ENCODE results near the gene AK8.
A peak's percentile ranks its signal among the peaks of the same experiment; 100 is the strongest.

AK8 gene

DNA sequence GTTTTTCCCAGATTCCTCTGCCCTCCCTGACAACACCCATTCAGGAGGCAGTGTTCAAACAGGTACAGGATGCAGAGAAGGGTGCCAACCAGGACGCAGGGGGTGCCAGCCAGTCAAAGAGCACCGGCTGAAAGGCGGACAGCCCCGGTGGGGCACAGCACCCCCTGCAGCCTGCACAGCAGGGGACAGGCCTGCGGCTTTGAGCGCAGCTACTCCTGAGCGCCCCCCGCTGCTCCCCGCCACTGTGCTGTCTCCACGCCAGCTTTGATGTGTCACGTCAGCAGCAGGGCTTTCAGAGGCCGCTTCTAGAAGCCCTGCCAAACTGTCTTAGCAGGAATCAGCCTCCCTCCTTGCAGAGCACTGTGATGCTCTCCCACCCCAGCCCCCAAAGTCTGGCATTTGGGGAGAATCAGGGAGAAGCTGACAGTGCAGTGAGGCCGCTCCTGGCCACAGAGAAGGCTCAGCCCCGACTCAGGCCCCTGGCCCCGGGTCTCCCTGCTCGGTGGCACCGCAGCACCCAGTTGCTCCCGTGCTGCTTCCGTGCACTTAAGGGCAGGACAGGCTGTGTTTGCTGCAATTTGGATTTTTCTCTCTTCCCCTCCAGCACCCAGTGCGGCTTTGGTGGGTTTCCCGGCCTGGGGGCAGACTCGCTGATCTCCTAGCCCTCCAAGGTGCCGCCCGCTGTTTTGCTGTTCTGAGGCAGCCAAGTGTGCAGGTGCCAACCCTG is 20.3 kb downstream of the AK8 start:
- no peak for DNase-seq

DNA sequence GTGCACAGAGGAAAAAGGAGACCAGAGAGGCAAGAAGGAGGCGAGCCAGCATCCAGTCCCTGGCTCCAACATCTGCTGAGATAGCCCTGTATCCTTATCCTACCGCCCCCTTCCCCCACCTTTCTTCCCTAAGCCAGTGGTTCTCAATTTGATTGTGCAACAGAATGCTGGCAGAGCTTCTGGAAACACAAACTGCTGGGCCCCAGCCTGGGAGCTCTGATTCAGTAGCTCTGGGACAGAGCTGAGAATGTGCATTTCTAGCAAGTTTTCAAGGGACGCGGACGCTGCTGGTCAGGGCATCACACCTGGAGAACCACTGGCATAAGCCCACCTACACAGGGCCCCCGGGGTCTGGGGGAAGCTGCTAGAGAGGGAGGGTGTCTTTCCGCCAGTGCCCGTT is 21.1 kb downstream of the AK8 start:
- DNase-seq, result no peak

DNA sequence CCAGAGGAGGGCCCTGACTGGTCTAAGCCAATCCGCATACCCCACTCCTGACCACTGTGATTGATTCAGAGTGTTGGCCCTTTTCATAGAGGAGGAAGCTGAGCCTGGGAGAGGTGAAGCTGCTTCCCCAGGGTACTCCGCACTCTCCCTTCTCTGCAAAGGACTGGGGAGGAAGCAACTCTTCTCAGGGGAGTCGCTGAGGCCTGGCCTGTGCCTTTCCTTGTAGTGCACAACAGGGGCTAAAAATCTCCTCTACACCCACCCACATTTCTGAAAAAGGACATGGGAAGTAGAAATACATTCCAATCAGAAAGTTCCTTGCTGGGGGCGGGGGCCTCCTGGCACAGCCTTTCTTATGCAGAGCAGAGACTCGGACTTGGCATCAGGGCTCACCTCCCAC is 22.2 kb downstream of the AK8 start:
- DNase-seq, result no peak

DNA sequence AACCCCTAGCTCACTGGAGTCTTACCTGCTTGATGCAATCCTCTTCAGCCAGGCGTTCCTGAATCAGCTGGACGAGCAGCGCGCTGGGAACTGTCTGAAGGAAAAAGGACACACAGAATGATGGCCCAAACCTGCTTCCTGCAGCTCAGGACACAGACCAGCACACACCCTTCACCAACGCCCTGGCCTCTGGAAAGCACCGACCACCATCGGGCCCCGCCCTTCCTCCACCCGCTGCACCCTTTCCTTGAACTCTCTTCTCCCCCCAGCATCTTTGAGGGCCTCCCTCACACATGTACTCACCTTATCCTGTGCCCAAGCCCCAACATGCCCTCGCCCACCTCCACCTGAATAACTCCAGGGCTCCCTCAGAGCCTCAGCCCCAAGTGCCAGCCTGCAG is 23.3 kb downstream of the AK8 start:
- DNase-seq, result no peak

DNA sequence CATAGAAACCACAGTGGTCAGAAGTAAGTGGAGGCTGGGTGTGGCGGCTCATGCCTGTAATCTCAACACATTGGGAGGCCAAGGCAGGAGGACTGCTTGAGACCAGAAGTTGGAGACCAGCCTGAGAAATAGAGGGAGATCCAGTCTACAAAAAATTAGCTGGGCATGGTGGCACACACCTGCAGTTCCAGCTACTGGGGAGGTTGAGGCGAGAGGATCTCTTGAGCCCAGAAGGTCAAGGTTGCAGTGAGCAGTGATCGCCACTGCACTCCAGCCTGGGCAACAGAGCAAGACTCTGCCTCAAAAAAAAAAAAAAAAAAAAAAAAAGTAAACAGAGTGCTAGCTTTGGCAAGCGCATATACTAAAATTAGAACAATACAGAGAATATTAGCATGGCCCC is 24.6 kb downstream of the AK8 start:
- DNase-seq, result no peak

DNA sequence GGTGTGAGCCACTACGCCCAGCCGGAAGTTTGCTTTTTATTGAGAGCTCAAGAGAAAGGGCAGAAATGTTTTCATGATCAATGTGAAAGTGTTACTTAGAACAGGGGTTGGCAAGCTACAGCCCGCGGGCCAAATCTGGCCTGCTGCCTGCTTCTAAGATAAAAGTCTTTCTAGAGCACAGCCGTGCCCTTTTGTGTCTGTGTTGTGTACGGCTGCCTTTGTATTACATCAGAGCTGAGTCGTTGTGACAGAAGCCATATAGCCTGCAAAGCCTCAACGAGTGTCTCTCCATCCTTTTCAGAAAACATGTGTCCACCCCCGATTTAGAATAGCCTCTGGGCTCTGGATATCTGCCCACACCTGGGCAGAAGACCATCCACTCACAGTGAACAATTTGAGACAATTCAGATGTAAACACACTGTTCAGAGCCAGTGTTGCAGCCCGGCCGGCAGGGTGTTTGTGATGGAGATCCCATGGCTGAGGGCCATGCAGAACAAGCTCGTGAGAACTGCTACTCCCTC is 28.8 kb downstream of the AK8 start:
- no peak for DNase-seq

DNA sequence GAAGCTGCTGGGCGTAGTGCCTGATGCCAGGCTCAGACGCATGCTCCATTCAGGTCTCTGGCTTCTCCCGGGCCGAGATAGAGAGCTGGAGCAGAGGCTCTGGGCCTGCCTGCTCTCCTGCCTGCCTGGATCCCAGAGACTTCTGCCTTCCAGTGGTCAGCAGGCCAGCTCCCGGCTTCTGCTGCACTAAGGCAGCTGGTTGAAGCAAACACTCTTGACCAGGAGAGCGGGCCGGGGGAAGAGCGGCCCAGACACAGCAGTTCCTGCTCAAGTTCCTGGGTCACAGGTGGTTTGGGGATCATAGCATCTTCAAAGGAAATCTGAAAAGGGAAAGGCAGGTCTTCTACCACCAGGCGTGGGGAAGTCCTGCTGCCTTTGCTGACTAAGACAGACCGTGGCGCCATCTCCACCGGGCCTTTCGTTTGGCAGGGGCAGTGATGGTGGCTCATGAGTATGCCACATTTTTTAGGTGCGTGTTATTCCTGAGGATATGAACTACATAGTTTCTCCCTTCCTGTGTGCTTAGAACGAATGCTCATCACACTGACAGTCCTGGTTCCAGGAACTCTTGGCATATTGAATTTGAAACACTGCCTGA is 31.1 kb downstream of the AK8 start:
- no peak for DNase-seq

DNA sequence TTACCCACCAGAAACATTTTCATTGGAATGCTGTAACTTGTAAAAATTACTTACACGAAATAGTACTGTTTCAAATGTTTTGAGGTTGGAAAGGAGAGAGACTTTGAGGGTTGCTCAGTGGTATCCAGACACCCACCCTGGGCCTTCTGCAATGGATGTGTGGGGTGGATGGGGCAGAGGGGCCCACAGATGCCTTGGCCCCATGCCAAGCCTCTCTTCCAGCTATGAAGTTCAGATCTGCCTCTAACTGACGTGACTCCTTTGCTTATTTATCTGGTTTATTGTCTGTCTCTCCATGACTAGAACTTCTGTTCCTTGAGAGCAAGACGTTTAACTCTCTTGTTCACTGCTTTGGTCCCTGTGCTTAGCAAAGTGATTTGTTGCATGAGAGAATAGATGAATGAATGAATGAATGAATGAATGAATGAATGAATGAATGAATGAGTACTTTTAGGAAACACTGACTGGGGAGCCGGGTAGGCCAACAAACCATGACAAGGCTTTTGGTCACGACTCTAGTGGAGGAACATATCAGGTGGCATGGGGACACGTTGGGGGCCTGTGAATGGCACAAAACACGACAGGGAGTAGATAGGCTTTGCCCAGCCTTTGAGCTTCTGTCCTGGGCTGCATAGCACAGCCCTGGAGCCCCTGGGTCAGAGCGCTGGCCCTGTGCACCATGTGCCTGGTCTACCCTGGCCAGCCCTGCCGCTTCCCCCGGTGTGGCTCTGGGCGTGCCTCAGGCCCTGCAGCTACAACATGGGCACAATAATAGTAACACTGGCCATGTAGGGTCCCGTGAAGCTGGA is 31.8 kb downstream of the AK8 start:
- DNase-seq, result no peak

DNA sequence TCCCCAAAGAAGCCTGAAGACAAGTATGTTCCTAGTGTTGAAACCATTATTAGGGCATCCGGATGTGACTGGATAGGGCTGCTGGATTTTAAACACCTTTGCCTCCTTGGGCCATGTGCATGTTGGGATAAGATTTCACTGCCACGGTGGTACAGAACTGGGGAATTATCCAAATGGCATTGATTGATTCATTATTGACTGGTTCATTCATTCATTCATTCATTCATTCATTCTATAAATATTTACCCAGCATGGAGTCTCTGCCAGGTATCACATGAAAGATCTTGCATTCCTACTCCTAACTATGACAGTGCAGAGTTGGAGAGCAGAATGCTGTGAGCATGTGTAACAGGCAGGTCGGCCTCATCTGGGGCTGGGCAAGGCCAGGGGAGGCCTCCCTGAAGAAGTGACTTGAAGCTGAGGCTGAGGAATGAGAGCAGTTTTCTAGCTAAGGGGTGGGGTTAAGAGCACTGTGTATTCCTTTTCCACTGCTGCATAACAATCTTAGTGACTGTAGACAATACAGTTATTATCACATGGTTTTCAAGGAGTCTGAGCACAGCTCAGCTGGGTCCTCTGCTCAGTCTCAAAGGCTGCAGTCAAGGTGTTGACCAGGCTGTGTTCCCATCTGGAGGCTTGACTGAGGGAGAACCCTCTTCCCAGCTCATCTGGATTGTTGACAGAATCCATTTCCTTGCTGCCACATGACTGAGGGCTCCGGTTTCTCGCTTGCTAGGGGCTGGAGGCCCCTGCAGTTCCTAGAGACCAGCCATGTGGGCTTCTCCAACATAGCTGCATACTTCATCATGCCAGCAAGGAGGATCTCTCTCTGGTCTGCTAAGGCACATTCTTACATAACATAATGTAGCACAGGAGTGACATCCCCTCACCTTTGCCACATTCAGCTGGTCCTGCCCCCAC is 35.7 kb downstream of the AK8 start:
- peak; percentile 38 for DNase-seq

DNA sequence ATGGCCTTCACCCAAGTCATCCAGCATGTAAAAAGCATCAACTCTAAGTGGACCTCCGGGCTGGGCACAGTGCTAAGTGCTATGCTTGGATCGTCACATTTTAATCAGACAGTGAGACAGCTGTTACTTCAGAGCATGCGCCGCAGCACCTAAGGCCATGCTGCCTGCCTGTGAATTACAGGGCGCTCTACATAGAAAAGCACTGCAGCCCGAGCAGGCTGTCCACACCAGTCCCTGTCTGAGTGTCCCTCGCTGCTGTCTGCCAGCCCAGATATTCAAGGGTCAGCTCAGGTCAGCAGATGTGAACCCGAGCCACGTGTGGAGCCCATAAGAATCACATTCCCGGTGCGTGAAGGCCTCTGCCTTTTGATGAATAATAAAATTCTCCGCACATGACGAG is 37.1 kb downstream of the AK8 start:
- DNase-seq, result no peak

DNA sequence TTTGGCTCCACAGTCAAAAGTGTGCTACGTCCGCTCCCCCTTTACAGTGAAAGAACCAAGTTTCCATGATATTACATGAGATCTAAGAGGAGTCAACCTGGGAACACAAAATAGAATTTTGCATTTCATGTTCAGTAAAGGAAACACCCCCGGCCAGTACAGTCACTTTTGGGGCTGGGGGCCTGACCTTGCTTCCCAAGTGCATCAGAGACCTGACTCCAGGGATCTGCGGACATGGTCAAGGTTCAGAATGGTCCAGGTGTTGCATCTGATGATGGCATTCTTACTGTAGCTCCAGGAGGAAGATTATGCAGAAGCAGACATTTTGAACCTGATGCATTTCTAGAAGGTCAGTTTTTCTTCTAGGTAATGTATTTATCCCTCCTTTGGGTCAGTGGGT is 39.8 kb downstream of the AK8 start:
- DNase-seq, result no peak

DNA sequence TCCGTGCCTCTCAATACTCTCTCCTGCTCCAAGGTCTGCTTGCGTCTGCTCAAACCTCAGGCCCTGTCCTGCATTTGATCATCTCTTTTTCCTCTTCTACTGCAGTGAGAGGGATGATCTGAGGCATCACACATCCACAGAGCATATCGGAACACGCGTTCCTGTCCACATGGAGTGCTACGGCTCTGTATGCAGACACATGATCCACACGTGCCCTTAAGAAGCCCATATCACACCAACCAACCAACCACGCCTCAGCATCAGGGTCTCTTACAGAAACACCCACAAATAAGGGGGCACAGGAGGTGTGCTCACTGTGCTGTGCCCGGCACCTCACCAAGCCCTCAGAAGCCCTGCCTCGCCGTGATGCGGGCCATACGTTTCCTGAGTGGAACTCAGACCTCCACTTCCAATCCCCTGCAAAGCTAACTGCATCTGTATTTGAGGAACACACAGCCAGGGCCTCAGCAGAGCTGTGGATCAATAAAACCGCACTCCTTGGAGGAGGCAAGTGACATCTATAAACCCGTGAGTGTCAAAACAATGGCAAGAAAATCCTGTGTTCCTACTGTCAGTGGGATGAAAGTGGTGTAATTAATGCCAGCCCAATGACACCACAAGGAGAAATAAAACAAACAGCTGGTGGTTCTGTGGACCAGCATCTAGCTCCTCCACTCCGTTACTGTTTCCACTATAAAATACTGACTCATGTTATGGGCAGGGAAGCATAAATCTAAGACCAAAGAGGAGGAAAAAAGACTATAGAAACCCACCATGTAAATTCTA is 40.4 kb downstream of the AK8 start:
- DNase-seq, result no peak

DNA sequence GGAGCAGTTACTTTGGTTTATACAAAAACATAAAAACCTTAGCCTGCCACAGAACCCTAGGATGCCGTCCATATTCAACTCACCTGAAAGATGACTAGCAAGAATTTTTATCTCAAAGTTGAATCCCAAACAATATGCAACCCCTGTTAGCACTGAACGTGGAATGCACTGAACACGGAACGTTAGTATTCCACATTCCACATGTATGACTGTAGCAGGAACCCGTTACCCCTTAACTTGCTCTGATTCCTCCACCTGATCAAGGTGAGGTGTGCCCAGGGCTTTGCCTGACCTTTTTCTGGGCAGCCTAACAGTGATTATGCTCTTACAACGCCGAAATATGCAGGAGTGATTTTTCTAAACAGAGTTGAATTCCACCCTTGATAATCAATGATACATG is 43.7 kb downstream of the AK8 start:
- no peak for DNase-seq

DNA sequence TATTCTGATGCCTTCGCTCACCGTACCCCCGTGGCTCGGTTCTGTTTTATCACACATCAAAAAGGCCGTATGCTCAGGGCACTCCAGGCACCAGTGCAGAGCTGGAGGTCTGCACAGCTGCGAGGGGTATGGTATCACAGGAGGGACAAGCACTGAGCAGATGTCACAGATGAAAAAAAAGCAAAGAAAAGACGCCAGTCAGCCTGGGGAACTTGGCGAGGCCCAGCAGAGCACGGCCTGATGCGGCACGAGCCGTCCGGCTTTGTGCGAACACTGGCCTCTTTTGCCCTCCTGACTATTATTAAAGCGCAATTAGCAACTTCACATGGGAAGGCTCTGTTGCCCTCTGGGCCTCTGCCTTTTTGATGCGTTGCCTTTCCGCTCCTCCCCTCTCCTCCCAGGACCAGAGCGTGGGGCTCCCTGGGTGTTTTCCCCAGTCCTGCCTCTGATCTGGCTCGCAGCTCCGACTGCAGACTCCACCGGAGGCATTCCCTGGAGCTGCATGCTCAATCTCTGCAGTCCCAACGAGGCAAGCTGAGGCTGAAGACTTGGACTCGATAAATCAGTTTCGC is 44.4 kb downstream of the AK8 start:
- DNase-seq, result peak; percentile 98

DNA sequence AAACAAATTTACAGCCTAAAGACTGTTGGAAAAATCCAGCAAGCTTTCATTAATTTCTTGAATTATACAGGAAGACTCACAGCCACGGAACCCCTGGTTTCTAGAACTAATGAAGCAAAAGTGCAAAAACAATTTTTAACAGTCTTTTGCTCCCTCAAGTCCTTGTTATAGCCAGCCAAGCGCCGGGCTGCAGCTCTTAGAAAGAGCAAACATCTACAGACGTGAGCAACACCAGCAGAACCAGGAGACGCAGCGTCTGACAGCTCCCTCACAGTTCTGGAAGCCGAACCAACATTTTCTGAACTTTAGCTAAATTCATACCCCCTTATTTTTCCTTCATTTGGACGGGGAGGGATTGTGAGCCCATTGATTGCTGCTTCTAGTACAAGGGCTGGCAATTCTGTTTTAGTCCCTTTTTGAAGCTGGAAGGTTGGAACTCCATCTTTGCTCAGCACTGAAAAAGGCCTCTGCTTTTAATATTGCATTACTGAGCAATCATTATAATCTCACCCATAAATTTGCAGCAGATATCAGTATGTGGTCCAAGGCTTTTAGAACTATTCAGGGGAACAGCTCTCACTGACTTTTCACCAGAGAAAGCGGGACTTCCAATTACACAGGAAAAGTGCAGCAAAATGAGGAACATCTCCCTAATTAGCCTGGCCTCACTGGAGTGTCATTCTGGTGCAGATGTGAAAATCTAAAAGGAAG is 45.8 kb downstream of the AK8 start:
- DNase-seq, result no peak

DNA sequence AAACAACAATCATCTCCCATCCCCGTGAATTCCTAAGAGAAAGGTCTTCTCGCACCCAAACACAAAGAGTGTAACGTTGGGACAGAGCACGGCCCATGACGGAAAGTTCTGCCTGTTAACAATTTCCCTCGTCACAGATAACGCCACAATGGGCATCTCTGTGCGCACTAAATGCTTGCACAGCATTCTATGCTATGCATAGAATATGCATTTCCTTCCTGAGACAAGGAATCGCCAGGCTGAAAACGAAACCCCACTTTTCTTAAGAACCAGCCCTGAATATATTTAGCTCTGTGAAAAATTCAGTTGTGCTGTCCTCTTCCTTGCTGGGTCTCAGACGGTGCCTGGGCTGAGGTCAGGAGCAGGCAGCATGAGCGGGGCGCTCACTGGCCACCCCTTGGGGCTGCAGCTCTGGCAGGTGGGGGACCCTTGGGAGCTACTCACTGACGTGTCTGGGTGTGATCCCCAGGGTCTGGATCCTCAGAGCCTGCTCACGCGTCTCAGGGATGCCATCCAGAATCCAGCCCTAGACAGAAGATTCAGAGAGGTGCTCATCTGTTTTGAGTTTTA is 49.8 kb downstream of the AK8 start:
- DNase-seq, result no peak

DNA sequence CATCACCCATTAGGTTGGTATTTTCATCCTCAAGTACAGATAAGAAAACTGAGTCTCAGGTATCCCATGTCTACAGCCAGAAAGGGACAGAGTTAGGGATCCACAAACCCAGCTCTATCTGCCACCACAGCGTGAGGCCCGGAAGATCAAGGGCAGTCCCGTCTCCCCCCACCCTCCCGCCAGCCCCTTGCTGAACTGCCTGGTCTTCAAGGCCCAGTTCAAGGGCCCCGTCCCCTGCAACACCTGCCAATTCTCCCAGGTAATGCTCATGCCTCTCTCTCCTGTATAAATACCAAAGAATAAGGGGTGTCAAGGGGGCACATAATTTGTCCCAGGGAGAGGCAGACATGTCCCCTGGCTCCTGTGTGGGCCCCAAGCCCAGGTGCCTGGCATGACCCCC is 50.7 kb downstream of the AK8 start:
- no peak for DNase-seq

DNA sequence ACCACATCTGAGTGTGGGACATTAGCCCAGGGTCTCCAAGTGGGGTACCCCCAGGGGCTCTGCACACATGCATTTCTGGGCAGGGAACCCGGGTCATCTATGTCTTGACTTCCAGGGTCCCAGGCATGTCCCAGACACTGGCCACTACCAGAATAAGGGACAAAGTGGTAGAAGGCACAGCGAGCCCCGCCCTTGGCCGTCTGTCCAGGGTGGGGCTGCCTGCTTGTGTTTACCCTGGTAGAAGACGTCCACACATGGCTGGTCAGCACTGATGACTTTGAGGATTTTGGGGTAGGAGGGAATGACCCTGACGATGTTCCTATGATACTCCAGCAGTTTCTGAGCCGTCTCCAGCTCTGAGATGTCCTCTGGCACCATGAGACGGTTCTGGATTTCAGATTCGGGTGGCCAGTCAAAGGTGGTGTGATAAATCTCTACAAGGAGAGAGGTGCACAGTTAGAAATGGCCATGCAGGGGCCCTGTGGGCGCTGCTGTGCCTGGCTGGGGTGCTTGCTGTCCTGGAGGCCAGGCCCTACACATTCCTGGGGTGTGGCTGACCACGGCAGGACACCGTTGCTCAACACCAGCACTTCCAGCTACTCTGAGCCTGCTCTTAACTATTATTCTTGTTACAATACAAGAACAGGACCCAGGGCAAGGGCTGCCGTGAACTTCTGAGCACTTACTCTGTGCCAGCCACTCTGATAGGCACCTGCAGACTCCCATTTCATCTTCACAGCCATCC is 51.3 kb downstream of the AK8 start:
- no peak for DNase-seq

DNA sequence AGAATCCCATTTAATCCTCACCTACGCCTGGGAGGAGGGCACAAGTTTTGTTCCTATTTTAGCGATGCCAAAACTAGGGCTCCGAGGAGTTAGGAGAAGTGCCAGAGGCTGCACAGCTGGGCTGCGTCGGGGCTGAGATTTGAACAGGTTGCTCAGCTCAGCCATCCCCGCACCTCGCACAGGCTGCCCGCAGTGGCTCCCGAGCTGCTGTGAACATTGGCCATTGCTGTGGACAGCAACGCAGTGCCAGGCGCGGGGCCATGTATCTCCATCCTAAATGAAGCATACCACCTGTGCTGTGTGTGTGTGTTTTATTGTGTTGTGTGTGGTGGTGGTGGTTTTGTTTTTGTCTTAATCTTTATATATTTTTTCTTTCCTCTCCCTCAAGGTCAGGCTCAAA is 52.0 kb downstream of the AK8 start:
- no peak for DNase-seq

DNA sequence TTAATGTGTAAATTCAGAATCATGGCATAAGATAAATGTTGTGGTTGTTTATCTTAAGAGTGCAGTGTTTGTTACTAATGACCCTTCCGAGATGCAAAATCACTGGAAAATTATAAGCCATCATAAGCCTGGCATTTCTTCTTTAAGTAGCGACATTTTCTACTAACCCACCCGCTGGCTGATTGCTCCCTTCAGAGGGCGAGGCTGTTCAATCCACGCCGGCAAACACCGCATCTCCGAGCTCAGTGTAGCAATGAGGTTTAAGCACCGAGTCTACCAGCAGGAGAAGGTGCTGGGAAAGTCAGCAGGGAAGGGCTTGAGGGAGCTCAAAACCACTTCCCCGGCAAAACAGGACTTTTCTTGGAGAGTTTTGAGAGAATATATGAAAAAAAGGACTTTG is 52.7 kb downstream of the AK8 start:
- DNase-seq, result no peak
